GM12878 (cell line): ENCODE data around the gene MIF. TPM values are rescaled to one million over a fixed set of nuclear protein-coding genes. Genes with fewer than 3 reads are reported as not detected.

Experiments used
- ATAC-seq: fragments of 200-7000 bp; cut with Tn5 transposase; 3 replicates; pipeline ENCODE4 v1.9.1; 2020; ENCODE audit warnings: mild to moderate bottlenecking, moderate library complexity
- BruUV-seq: library from RNA; stranded (reverse); fragments of 400-500 nt; replicated peaks from 2 replicates; lab custom pipeline; 2021; lab: Mats Ljungman, UMichigan
- CTCF ChIA-PET: fragments of 300-600 bp; sonication (Branson Sonifier 250); formaldehyde crosslinking; extraction: SDS; loops from one replicate; lab custom pipeline; 2021; ENCODE audit warnings: inconsistent platforms; lab: Yijun Ruan, JAX
- POLR2A ChIA-PET: fragments of 350-600 bp; formaldehyde crosslinking; extraction: SDS; loops from one replicate; lab custom pipeline; 2021; ENCODE audit warnings: inconsistent platforms; lab: Charles Lee
- RAD21 ChIA-PET: fragments of 300-600 bp; sonication (Branson Sonifier 250); formaldehyde crosslinking; loops from one replicate; lab custom pipeline; 2023; ENCODE audit warnings: antibody characterized with exemption; ENCODE audit not compliant: unreplicated experiment; lab: Charles Lee
- SMC1A ChIA-PET: fragments of 300-600 bp; sonication (Branson Sonifier 250); formaldehyde crosslinking; loops from one replicate; lab custom pipeline; 2023; ENCODE audit not compliant: unreplicated experiment, uncharacterized antibody; lab: Charles Lee
- DNase-seq: peaks from one replicate; pipeline ENCODE4 v3.0.0-alpha.2; 2011; ENCODE audit warnings: low read depth, low spot score
- FAIRE-seq: peaks from 3 replicates; lab custom pipeline; 2011; peaks lifted over from hg19 to GRCh38; lab: Jason Lieb, UNC
- H2AFZ ChIP-seq: 2 replicates; pipeline ENCODE4 v1.6.0; 2011; ENCODE audit warnings: low read depth, low read length, control low read depth; ENCODE audit not compliant: control insufficient read depth
- H3K27ac ChIP-seq: 2 replicates; pipeline ENCODE4 v1.5.1; 2011; ENCODE audit warnings: control low read depth; ENCODE audit not compliant: control insufficient read depth, insufficient read depth
- H3K27me3 ChIP-seq, 2 experiments: replicated peaks in 1 of 2; 2 replicates each; pipeline versions ENCODE4 v1.6.0 to v1.6.1; 2011; ENCODE audit warnings: low read length in 1 of 2; ENCODE audit not compliant: control insufficient read depth in 2 of 2, insufficient read depth in 2 of 2
- H3K36me3 ChIP-seq, 2 experiments: 2 replicates each; pipeline ENCODE4 v1.5.1; 2011; ENCODE audit warnings: low read length in 1 of 2; ENCODE audit not compliant: control insufficient read depth in 2 of 2, insufficient read depth in 2 of 2
- H3K4me1 ChIP-seq: 2 replicates; pipeline ENCODE4 v1.6.1; 2011; ENCODE audit warnings: mild to moderate bottlenecking, low read length, moderate library complexity, mixed read lengths; ENCODE audit not compliant: control insufficient read depth, insufficient read depth
- H3K4me2 ChIP-seq: 2 replicates; pipeline ENCODE4 v1.6.0; 2011; ENCODE audit warnings: control low read depth; ENCODE audit not compliant: control insufficient read depth, insufficient read depth
- H3K4me3 ChIP-seq: fragments of 200-600 bp; sonication (generic); 2 replicates; pipeline ENCODE4 v1.5.1; 2016
- H3K79me2 ChIP-seq: 2 replicates; pipeline ENCODE4 v1.6.0; 2011; ENCODE audit warnings: low read length; ENCODE audit not compliant: control insufficient read depth, insufficient read depth
- H3K9ac ChIP-seq: 2 replicates; pipeline ENCODE4 v1.8.0; 2011; ENCODE audit warnings: low read length, control low read depth, mixed read lengths; ENCODE audit not compliant: control insufficient read depth, insufficient read depth
- H3K9me3 ChIP-seq: replicated peaks from 3 replicates; pipeline ENCODE4 v1.5.1; 2011; ENCODE audit warnings: mild to moderate bottlenecking, low read length; ENCODE audit not compliant: control insufficient read depth, insufficient read depth
- H4K20me1 ChIP-seq: 2 replicates; pipeline ENCODE4 v1.6.0; 2011; ENCODE audit not compliant: control insufficient read depth, insufficient read depth
- ASH2L ChIP-seq: fragments of 300-600, 200-600 bp; sonication (generic); IDR thresholded peaks from 2 replicates; pipeline ENCODE4 v1.6.1; 2017; ENCODE audit warnings: low read depth, mild to moderate bottlenecking, borderline replicate concordance
- ATF2 ChIP-seq: IDR thresholded peaks from 2 replicates; pipeline ENCODE4 v1.6.1; 2012; ENCODE audit warnings: low read length, inconsistent platforms
- CHD2 ChIP-seq: IDR thresholded peaks from 2 replicates; pipeline ENCODE4 v1.6.1; 2011; ENCODE audit warnings: low read depth, low read length, improper control_type of control experiment, borderline replicate concordance
- CREM ChIP-seq: IDR thresholded peaks from 2 replicates; pipeline ENCODE4 v1.6.1; 2014; ENCODE audit warnings: antibody characterized with exemption, low read depth
- E2F8 ChIP-seq: fragments of 450-650 bp; IDR thresholded peaks from 2 replicates; pipeline ENCODE4 v1.6.1; 2018; ENCODE audit warnings: mild to moderate bottlenecking, low read depth, moderate library complexity; ENCODE audit not compliant: partially characterized antibody
- EGR1 ChIP-seq, 2 experiments: IDR thresholded peaks; 1 replicate in 1 of 2; 2 replicates in 1 of 2; pipeline ENCODE4 v1.6.1; 2011 to 2012; ENCODE audit warnings: low read depth in 2 of 2, low read length in 2 of 2, borderline replicate concordance in 1 of 2, mild to moderate bottlenecking in 1 of 2, moderate library complexity in 1 of 2
- EZH2 ChIP-seq: IDR thresholded peaks from 2 replicates; pipeline ENCODE4 v1.6.1; 2012; ENCODE audit warnings: low read depth, mild to moderate bottlenecking, control low read depth, inconsistent platforms, low read length, borderline replicate concordance; ENCODE audit not compliant: control insufficient read depth
- HDAC2 ChIP-seq: fragments of 200-600 bp; sonication (generic); IDR thresholded peaks from 2 replicates; pipeline ENCODE4 v1.6.1; 2017
- LARP7 ChIP-seq: fragments of 450-650 bp; IDR thresholded peaks from 2 replicates; pipeline ENCODE4 v1.6.1; 2017; ENCODE audit warnings: mild to moderate bottlenecking
- MLLT1 ChIP-seq: fragments of 450-650 bp; IDR thresholded peaks from 2 replicates; pipeline ENCODE4 v1.6.1; 2016; ENCODE audit warnings: mild to moderate bottlenecking
- NBN ChIP-seq: fragments of 450-650 bp; IDR thresholded peaks from 2 replicates; pipeline ENCODE4 v1.6.1; 2016
- NR2F1 ChIP-seq: fragments of 450-650 bp; conservative IDR thresholded peaks from 2 replicates; pipeline ENCODE4 v1.6.1; 2017; ENCODE audit warnings: mild to moderate bottlenecking
- RCOR1 ChIP-seq: conservative IDR thresholded peaks from 2 replicates; pipeline ENCODE4 v1.6.1; 2012; ENCODE audit warnings: low read depth, low read length, improper control_type of control experiment
- SP1 ChIP-seq: IDR thresholded peaks from one replicate; pipeline ENCODE4 v1.6.1; 2011; ENCODE audit warnings: low read depth, low read length
- SRF ChIP-seq, 2 experiments: IDR thresholded peaks; 2 replicates each; pipeline ENCODE4 v1.6.1; 2011; ENCODE audit warnings: low read depth in 2 of 2, low read length in 2 of 2, mild to moderate bottlenecking in 1 of 2, moderate library complexity in 1 of 2
- YY1 ChIP-seq: IDR thresholded peaks from 2 replicates; pipeline ENCODE4 v1.6.1; 2011; ENCODE audit warnings: low read depth, mild to moderate bottlenecking, low read length
- ZBED1 ChIP-seq: IDR thresholded peaks from 2 replicates; pipeline ENCODE4 v1.6.1; 2016; ENCODE audit warnings: borderline replicate concordance
- ZNF207 ChIP-seq: fragments of 450-650 bp; IDR thresholded peaks from 2 replicates; pipeline ENCODE4 v1.6.1; 2014; ENCODE audit warnings: antibody characterized with exemption, mild to moderate bottlenecking, borderline replicate concordance
- WGBS: methylation state at CpG from one replicate; pipeline ENCODE4 v1.1.6; 2016; ENCODE audit warnings: low lambda C conversion rate; ENCODE audit not compliant: insufficient replicate concordance, insufficient coverage; ENCODE audit errors: missing lambda C conversion rate; 5-methylcytosine and 5-hydroxymethylcytosine counted together
- in situ Hi-C: fragments of 300-500 bp; cut with MboI; formaldehyde crosslinking; loops from 9 replicates; pipeline ENCODE4 v1.14.3; 2018; ENCODE audit warnings: mixed read lengths
- intact Hi-C: fragments of 100-400 bp; cut with micrococcal nuclease; formaldehyde crosslinking; loops from one replicate; pipeline ENCODE4 v1.14.2; 2022; ENCODE audit not compliant: unreplicated experiment
- polyA plus RNA-seq, 11 experiments: library from polyadenylated mRNA; depleted of rRNA in 4 of 11; unstranded in 6 of 11; stranded (reverse) in 5 of 11; fragments of >200 nt; fragmentation: Nextera tagmentation in 4 of 11; fragmentation: Illumina TruSeq in 1 of 11; extraction: Ambion mirVana in 4 of 11; extraction: Trizol in 1 of 11; gene quantifications; 1 replicate in 1 of 11; 2 replicates in 10 of 11; pipeline versions ENCODE4 v1.2.1 to v1.2.3, GENCODE V29; 2011 to 2016; ENCODE audit warnings: inconsistent platforms in 2 of 11, missing spikeins in 2 of 11, low read depth in 1 of 11
- total RNA-seq, 4 experiments: library from RNA; depleted of rRNA in 3 of 4; stranded (reverse); fragments of >200 nt in 3 of 4; fragmentation: Illumina TruSeq in 1 of 4; extraction: Trizol in 1 of 4; gene quantifications; 2 replicates each; pipeline versions ENCODE4 v1.2.1 to v1.2.3, GENCODE V29; 2013 to 2021

MIF gene
- total and polyA plus RNA-seq, 10 of the 15 experiments (the other 5 are each of a cell fraction or from before 2014, with no cell fraction given), result 37.7 to 2,972 (median 766) TPM

GRCh38 chr22:23913661-23914353 is 19.6 kb downstream of the MIF start:
- no TSS peak for BruUV-seq
- POLR2A ChIA-PET, result interaction anchor here (0.5 to 2.4 kb wide), 12 partner anchors 8 to 843 kb away, joined by 3 to 29 read pairs (median 4); partner anchors contain the start of genes MIF and SLC2A11
- FAIRE-seq, result peak; percentile 98
- TF ChIP-seq CHD2 (0 out of 2 replicates have a peak, but pooled peaks have one; percentile 35), HDAC2 (no peak), ZBED1 (peak; percentile 46; the same call in 1 of the 2 replicates), EGR1 (IDR thresholded peaks at IDR 0.05; ENCODE audit: borderline replicate concordance in 1 of 2, low read depth in 2 of 2, low read length in 2 of 2) (peak in 1 of 2 experiments; percentile 79; a peak in 2 of 3 replicates), ASH2L (0 out of 2 replicates have a peak, but pooled peaks have one; percentile 13), RCOR1 (peak; percentile 11; the same call in 1 of the 2 replicates), EZH2 (no peak), E2F8 (peak; percentile 82), SP1 (peak; percentile 72), ZNF207 (no peak), SRF (IDR thresholded peaks at IDR 0.05; ENCODE audit: low read depth in 2 of 2, low read length in 2 of 2) (0 out of 4 replicates have a peak, but pooled peaks of 1 of the 2 experiments have one; percentile 21), NR2F1 (no peak), ATF2 (no peak), LARP7 (peak; percentile 57; the same call in 1 of the 2 replicates), YY1 (peak; percentile 42), NBN (peak; percentile 79; the same call in 1 of the 2 replicates), MLLT1 (peak; percentile 34; the same call in 1 of the 2 replicates), CREM (peak; percentile 55; the same call in 1 of the 2 replicates)

More at GRCh38 chr22:23913661-23914353, 19.6 kb downstream of the MIF start:
- SMC1A ChIA-PET, result interaction anchor here (1.1 to 2.2 kb wide), 3 partner anchors 20 to 333 kb away, joined by 3 to 14 read pairs (median 5); partner anchors contain the start of genes MIF and SLC2A11
- CTCF ChIA-PET, result interaction anchor here (0.7 to 6.2 kb wide), 4 partner anchors 17 to 56 kb away, joined by 3 to 37 read pairs (median 4); partner anchors contain the start of genes MIF and SLC2A11
- ATAC-seq, result peak; percentile 99
- Histone ChIP-seq H3K4me3 (peak overlapping the region; percentile 73), H3K27me3 (no peaks in the 10 kb centered on the region), H2AFZ (peak overlapping the region; percentile 42), H4K20me1 (no peaks in the 10 kb centered on the region), H3K79me2 (peaks cover 7% of the 10 kb centered on the region), H3K27ac (peak overlapping the region; percentile 99), H3K9ac (peak overlapping the region; percentile 96), H3K9me3 (no peaks in the 10 kb centered on the region), H3K4me1 (peaks cover 2% of the 10 kb centered on the region; the same call in 1 of the 2 replicates), H3K4me2 (peak overlapping the region; percentile 79), H3K36me3 (peaks cover 0 to 4% of the 10 kb centered on the region in 2 experiments; a peak in 1 of 4 replicates)
- peak; percentile 94 for DNase-seq
- 2% methylated on average over 41 of the region's 44 CpGs for WGBS
- intact Hi-C loops (no loop called here), in situ Hi-C loops (no loop called here)
- RAD21 ChIA-PET, result interaction anchor here (1.0 to 2.5 kb wide), 5 partner anchors 20 to 99 kb away, joined by 3 to 16 read pairs (median 4); partner anchors contain the start of genes CABIN1, MIF and SLC2A11
